Renal cortex interstitium (tissue), 11 donors: ENCODE results near the gene SCLT1. TPM values are rescaled to one million over a fixed set of nuclear protein-coding genes. Genes with fewer than 3 reads are reported as not detected.
"Not testable (repeated sequence)": the region's sequence is repeated elsewhere in the genome, so short reads cannot be mapped to it uniquely, and the experiment has no call there.

Experiments used
- DNase-seq, 11 donors: peaks; one replicate each; pipeline ENCODE4 v3.0.0-alpha.2; 2013; ENCODE audit warnings: low read depth in 9 of 11, low spot score in 4 of 11; ENCODE audit errors: extremely low read depth in 1 of 11
- polyA plus RNA-seq, 3 donors: library from polyadenylated mRNA; unstranded; fragments of 120-200 nt; gene quantifications; one replicate each; pipeline ENCODE4 v1.2.1, GENCODE V29; 2013; ENCODE audit not compliant: insufficient read length in 3 of 3

SCLT1 gene
- polyA plus RNA-seq, 3 donors = 15.8 to 20.8 (median 19.6) TPM

GRCh38 chr4:129087516-129087915 is 5.8 kb downstream of the SCLT1 start:
- DNase-seq = no peak

- no peak for DNase-seq
Observed at GRCh38 chr4:129085472-129085871, 7.9 kb downstream of the SCLT1 start.

- DNase-seq = no peak
Observed at GRCh38 chr4:129082302-129082701, 11.0 kb downstream of the SCLT1 start.

DNA sequence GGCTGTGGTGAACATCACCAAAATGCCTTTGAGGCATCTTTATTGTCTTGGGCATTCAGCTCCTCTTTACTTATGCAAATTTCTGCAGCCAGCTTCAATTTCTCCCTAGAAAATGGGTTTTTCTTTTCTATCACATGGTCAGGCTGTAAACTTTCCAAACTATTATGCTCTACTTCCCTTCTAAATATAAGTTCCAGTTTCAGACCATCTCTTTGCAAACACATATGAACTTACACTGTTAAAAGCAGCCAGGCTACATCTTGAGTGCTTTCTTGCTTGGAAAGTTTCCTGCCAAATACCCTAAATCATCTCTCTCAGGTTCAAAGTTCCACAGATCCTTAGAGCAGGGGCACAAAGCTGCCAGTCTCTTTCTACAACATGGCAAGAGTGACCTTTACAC is 13.2 kb downstream of the SCLT1 start:
- DNase-seq = no peak

DNA sequence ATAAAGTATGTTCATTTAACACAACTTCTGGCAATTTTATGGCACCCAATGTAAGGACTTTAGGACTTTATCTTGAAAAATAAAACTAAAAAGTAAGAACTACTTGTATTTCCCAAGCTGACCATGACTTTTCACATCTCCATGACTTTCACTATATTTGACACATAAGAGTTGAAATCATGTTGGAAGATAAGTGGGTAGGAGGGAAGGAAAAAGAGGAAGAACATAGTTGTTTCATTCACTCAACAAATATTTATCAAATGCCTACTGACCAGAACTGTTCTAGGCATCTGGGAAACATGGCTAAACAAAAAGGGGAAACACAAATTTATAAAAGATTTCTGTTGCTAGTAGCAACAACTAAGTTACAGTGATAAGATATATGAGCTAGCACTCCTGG is 16.0 kb downstream of the SCLT1 start:
- no peak for DNase-seq

DNA sequence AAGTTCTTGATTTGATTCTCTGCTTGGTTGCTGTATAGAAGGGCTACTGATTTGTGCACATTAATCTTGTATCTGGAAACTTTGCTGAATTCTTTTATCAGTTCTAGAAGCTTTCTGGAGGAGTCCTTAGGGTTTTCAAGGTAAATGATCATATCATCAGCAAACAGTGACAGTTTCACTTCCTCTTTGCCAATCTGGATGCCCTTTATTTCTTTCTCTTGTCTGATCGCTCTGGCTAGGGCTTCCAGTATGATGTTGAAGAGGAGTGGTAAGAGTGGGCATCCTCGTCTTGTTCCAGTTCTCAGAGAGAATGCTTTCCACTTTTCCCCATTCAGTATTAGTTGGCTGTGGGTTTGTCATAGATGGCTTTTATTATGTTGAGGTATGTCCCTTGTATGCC is 23.8 kb downstream of the SCLT1 start:
- DNase-seq = not testable (repeated sequence)

DNA sequence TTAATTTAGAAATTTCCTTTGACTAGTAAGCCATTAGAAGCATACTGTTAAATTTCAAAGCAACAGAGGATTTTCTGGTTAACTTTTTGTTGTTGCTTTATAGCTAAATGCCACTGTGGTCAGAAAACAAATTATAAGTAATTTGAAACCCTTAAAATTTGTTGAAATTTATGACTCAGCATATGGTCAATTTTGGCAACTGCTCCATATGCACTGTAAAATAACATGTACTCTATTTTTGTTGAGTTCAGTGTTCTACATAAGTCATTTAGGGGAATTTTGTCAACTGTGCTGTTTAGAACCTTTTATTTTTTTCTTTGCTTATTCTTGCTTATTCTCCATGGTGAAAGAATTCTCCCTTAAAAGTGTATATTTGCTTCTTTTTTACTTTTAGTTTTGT is 28.6 kb downstream of the SCLT1 start:
- peak in 2 of 11 donors; percentile 3 to 4 for DNase-seq

GRCh38 chr4:129063640-129064039 is 29.7 kb downstream of the SCLT1 start:
- no peak for DNase-seq

- no peak for DNase-seq
Observed at GRCh38 chr4:129062580-129062979, 30.8 kb downstream of the SCLT1 start.

DNA sequence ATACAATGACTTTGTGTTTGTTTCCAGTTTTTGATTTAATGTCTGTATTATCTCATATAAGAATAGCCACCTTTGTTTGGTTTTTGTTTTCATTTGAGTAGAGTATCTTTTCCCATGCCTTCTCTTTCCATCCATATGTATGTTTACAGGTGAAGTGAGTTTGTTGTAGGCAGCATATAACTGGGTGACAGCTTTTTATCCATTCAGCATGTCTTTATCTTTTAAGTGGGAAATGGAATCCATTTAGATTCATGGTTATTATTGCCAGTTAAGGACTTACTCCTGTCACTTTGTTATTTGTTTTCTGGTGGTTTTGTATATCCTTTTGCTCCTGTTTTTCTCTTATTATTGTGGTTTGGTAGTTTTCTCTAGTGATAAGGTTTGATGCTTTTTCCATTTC is 34.3 kb downstream of the SCLT1 start:
- DNase-seq = no peak

- no peak for DNase-seq
Observed at GRCh38 chr4:129046055-129046959, 47.0 kb downstream of the SCLT1 start.

GRCh38 chr4:129043523-129043922 is 49.8 kb downstream of the SCLT1 start:
- DNase-seq = no peak

DNA sequence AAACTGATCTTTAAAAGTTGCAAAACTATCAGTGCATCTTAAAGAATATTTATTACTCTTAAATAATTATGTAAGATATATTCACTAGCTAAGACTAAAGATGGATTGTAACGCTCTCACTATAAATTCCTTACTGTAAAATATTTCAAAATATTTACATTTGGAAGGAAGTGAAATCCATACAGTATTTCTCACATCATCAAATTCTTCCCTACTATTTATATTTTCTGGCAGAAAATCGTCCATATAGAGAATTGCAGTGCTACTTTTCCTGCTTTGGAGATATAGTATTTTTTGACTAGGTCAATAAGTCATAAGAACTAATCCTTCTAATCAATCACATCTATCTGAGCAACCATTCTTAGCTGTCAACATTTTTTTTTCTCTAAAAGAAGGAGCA is 52.9 kb downstream of the SCLT1 start:
- no peak for DNase-seq

DNA sequence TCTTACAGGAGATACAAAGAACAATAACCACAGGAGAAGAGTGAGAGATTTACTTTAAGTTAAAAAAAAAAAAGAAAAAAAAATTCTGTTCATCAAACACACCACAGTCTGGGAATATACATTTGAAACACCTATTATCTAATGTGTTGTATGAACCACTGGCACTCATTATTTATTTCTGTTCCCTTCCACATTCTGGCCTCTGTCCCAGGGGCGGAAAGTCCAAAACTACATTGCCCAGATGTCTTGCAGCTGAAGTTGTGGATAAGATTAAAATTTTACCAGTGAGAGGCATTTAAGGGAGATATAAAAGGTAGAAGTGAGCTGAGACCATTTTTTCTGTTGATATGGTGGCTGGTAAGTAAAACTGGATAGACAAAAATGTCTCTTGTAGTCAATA is 56.2 kb downstream of the SCLT1 start:
- DNase-seq = no peak

- no peak for DNase-seq
Observed at GRCh38 chr4:129014566-129015509, 78.5 kb downstream of the SCLT1 start.

DNA sequence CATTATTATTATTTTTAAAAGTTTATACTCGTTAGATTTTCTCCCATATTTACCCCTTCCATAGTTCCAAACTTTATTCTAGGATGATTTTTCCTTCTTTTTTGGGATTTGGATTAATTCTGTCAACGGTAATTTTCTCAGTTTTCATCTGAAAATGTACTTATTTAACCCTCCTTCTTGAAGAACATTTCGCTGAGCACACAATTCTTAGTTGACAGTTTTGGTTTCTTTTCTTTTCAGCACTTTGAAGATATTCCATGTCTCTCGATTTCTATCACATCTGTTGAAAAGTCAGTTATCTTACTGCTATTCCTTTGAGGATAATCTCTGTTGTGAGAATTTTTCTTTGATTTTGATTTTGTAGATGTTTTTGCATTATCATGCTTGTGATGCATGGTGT is 85.2 kb downstream of the SCLT1 start:
- DNase-seq = no peak

DNA sequence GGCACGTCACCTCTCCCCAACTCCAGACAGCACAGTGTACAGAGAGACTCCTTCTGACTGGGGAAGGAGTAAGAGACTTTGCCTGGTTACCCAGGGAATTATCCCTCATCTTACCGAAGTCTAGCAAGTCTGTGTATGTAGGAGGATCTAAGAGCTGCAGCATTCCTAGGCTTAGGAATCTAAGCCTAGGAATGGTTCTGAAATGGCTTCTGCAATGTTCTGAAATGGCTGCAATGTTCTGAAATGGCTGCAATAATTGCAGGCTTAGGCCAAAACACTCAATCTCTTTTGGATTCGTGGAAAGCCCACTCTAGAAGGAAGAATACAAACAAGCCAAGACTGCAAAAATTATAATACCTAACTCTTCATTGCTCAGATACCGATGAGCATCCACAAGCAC is 106.4 kb downstream of the SCLT1 start:
- DNase-seq = no peak

DNA sequence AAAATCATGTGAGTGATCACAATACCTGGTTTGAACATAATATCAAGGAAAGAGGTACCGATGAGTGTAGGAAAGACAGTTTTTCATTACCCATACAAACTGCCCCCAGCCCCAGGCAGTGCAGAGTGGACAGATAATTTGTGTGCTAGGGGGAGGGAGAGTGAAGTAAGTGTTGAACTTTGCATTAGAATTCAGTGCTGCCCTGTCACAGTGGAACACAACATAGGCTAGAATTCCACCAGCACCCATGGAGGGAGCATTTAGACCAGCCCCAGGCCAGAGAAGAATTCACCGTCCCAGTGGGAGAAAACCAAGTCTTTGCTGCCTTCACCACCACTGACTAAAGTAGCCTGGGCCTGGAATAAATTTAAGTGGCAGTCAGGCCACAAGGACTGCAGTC is 107.3 kb downstream of the SCLT1 start:
- no peak for DNase-seq

DNA sequence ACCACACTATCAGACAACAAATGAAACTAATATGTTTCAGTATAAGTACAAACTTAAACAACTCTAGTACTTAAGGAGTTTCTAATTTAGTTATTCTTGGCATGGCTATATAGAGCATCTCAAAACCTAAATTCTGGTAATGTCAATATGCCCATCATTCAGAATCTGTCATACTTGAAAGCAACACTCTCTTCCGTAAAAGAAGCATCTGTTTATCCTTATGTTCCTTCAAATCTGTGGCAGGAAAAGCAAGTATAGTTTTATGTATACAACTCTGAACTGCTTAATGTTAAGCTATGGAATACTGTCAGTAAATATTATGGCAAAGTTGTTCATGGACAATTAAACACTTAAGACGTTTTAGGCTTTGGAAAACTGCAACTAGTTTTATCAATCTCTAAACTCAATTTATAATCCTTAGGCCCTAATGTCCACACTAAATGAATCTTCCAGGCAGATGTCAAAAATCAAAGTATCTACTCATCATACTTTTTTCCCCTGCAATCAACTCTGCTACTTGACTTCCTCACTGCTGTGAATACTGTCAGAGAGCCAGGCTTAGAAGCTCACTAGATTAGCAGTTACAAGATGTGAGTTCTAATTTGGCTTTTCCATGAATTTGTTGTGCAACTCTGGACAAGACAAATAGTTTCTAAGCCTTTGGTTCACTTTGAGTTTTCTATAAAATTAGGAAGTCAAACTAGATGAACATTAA is 109.4 kb downstream of the SCLT1 start:
- DNase-seq = no peak
